GM18873 (cell line): ENCODE results near the gene CCDC57.

ENCODE experiments used
- ATAC-seq: cut with Tn5 transposase; IDR thresholded peaks from one replicate; pipeline ENCODE4 v1.9.1; 2021; ENCODE audit warnings: mild to moderate bottlenecking, moderate library complexity, moderate number of reproducible peaks; ENCODE audit not compliant: unreplicated experiment, low FRiP score

CCDC57 gene

DNA sequence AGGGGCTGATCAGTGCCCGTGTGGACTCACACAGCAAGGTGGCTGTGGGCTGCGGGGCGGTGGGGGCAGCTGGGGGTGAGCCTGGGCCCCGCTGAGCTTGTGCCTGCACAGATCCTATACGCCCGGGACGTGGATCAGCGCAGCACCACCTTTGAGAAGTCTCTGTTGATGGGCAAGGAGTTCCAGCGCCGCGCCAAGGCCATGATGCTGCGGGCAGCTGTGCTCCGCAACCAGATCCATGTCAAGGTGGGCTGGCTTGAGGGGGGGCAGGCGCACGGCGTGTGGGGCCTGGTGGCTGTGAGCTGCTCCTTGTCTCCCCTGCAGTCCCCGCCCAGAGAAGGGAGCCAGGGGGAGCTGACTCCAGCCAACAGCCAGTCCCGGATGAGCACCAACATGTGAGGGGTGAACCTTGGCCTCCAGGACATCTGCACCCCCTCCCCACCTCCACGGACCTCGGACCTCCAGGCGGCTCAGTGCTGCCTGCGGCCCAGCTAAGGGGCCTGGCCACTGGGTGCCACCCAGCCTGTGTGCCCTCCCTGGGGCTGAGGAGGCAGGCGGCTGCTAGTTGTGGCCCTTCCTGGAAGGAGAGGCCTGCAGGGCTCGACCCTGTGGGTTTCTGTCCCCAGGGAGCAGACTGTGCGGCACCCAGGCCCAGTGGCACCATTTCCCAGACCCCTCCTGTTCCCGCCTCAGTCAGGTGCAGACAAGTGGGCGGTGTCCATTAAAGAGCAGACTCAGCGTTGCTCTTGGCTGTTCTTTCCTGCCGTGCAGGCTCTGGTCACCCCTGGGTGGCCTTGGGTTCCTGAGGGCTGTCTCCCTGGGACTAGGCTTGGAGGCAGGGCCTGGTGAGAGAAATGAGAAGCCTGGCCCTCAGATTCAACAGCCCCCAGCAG lies 155.7 kb downstream of the CCDC57 start:
- no peak for ATAC-seq

DNA sequence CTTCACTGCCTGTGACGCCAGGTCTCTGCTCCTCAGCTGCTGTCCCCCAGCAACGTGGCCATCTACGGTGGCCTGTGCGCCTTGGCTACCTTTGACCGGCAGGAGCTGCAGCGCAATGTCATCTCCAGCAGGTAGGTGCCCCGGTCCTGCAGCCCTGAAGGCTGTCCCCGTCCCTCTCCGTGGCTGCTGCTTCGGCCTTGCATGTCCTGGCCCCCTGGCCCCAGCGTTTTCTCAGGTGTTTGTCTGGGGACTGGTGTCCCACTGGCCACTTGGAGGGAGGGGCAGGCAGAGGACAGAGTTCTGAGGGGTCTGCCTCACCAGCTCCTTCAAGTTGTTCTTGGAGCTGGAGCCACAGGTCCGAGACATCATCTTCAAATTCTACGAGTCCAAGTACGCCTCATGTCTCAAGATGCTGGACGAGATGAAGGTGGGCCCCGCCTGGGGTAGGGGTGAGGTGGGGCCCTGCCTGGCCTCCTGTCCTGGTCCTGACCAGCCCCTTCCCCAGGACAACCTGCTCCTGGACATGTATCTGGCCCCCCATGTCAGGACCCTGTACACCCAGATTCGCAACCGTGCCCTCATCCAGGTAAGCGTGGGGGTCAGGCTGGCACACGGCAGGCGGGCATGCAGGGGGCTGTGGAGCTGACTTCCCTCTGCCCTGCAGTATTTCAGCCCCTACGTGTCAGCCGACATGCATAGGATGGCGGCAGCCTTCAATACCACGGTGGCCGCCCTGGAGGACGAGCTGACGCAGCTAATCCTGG lies 156.5 kb downstream of the CCDC57 start:
- no peak for ATAC-seq

GRCh38 chr17:82055023-82055964 lies 157.3 kb downstream of the CCDC57 start:
- ATAC-seq, result no peak

- no peak for ATAC-seq
These were observed 158.2 kb downstream of the CCDC57 start for GRCh38 chr17:82054351-82055022.

- ATAC-seq, result no peak
These were observed 158.9 kb downstream of the CCDC57 start for GRCh38 chr17:82053556-82054263.

- ATAC-seq, result no peak
These were observed 159.5 kb downstream of the CCDC57 start for GRCh38 chr17:82053130-82053529.

DNA sequence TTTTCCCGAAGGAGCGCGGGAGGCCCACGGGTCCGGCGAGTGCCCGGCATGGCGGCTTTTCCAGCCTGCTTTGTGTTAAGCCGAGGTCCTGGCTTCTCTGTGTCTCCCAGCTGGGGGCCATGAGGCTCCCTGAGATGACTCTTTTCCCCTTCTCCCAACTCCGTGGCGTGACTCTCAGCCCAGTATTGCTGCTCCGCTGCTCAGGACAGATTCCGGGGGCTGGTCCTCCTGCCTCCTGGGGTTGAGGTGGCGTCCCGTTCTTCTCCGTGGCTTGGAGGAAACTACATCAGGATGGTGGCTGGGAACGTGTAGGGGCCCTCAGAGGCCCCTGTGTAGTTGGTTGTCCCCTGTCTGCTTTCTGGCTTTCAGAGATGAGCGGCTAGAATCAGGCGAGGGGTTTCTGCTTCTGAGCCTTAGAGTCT lies 160.0 kb downstream of the CCDC57 start:
- no peak for ATAC-seq

- no peak for ATAC-seq
These were observed 160.6 kb downstream of the CCDC57 start, which contains the start of the genes GPS1 and RFNG for GRCh38 chr17:82051776-82052637. Gene GPS1 (plus strand): TSS chr17:82051898. CDS start chr17:82051932, 34 bp downstream. Gene RFNG (minus strand): TSS chr17:82051811. CDS start chr17:82051766, 45 bp downstream.
